ENCODE results near the gene PHRF1. TPM values are rescaled to one million over a fixed set of nuclear protein-coding genes. Genes with fewer than 3 reads are reported as not detected.

PHRF1 gene
- total and polyA plus RNA-seq, 9 donors: 3.8 to 34.2 (median 28.8) TPM

DNA sequence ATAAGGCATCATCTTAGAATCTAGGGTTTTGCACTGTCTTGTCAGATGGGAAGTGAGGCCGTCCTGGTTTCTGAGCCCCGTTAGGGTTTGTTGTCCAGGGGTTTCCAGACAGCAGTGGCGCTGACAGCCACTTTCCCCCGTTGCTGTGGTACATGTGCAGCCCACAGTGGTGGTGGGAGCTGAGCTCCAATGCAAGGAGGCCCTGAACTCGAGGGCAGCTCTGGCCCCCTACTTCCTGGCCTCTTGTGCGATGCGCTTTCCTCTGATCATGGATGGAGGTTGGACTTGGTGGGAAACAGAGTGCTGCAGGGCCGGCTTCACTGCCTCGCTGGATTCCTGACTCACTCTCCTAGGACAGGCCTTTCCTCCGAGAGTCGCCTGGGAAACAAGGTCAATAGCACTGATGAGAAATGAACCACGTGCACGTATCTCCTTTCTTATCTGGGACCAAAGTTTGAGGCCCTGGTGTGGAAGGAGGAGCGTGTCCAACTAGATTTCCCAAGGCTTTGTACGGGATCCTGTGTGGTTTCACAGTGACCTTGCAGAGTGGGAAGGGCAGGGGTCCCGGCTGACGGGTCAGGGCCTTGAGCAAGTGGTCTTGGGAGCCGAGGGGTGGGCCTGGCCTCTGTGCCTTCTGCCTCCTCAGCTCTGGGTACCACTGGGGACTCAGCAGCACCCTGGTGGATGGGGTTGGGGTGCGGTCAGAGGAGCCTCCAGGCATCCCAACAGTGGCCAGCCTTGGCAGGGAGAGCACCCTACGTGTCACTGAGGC, 3.7 kb downstream of the PHRF1 start:
- Histone ChIP-seq H3K27ac (no peak overlapping the region), H3K4me1 (ENCODE audit: insufficient read depth) (peaks cover 21% of the 10 kb centered on the region), H3K9me3 (no peaks in the 10 kb centered on the region), H3K36me3 (peaks cover 2% of the 10 kb centered on the region), H3K27me3 (no peaks in the 10 kb centered on the region), H3K4me3 (no peak overlapping the region)
- intact Hi-C loops (cut with DNase I): no loop called here
- DNase-seq: no peak
- no peak for TF ChIP-seq CTCF (IDR thresholded peaks at IDR 0.05)
- TF ChIP-seq EP300 (IDR thresholded peaks at IDR 0.05): no peak
- TF ChIP-seq POLR2A (IDR thresholded peaks at IDR 0.05): no peak
- WGBS, 3 donors: 49 to 69% (median 51%) methylated on average over 20 of the region's 20 CpGs

- no peak overlapping the region for H3K4me3 ChIP-seq
- TF ChIP-seq POLR2A (IDR thresholded peaks at IDR 0.05): no peak
- no peak for TF ChIP-seq EP300 (IDR thresholded peaks at IDR 0.05)
- TF ChIP-seq CTCF (IDR thresholded peaks at IDR 0.05): no peak
- peaks cover 20% of the 10 kb centered on the region for H3K4me1 ChIP-seq (ENCODE audit: insufficient read depth)
- H3K36me3 ChIP-seq: peaks cover 2% of the 10 kb centered on the region
- WGBS, 3 donors: 72 to 81% (median 74%) methylated on average over 14 of the region's 14 CpGs
- no peaks in the 10 kb centered on the region for H3K27me3 ChIP-seq
- H3K9me3 ChIP-seq: no peaks in the 10 kb centered on the region
- no peak overlapping the region for H3K27ac ChIP-seq
- intact Hi-C loops (cut with DNase I): no loop called here
- DNase-seq: no peak
Measured at GRCh38 chr11:581342-581741, 5.1 kb downstream of the PHRF1 start.

- WGBS, 3 donors: 72 to 77% (median 74%) methylated on average over 17 of the region's 17 CpGs
- TF ChIP-seq POLR2A (IDR thresholded peaks at IDR 0.05) (no peak), CTCF (IDR thresholded peaks at IDR 0.05) (no peak), EP300 (IDR thresholded peaks at IDR 0.05) (no peak)
- Histone ChIP-seq H3K4me1 (ENCODE audit: insufficient read depth) (peaks cover 20% of the 10 kb centered on the region), H3K4me3 (no peak overlapping the region), H3K27ac (no peak overlapping the region), H3K27me3 (no peaks in the 10 kb centered on the region), H3K9me3 (no peaks in the 10 kb centered on the region), H3K36me3 (peaks cover 2% of the 10 kb centered on the region)
- intact Hi-C loops (cut with DNase I): no loop called here
- no peak for DNase-seq
Measured at GRCh38 chr11:581752-582151, 5.5 kb downstream of the PHRF1 start.

- Histone ChIP-seq H3K4me3 (no peak overlapping the region), H3K36me3 (peaks cover 2% of the 10 kb centered on the region), H3K27ac (no peak overlapping the region), H3K4me1 (ENCODE audit: insufficient read depth) (peaks cover 6% of the 10 kb centered on the region), H3K9me3 (no peaks in the 10 kb centered on the region), H3K27me3 (no peaks in the 10 kb centered on the region)
- 93 to 95% (median 94%) methylated on average over 9 to 10 of the region's 10 CpGs for WGBS, 3 donors
- TF ChIP-seq EP300 (IDR thresholded peaks at IDR 0.05) (no peak), CTCF (IDR thresholded peaks at IDR 0.05) (no peak), POLR2A (IDR thresholded peaks at IDR 0.05) (no peak)
- intact Hi-C loops (cut with DNase I): no loop called here
- no peak for DNase-seq
Measured at GRCh38 chr11:584287-584686, 8.0 kb downstream of the PHRF1 start.

Data from ovary (tissue), 9 donors.